HG03060 (cell line): Measurements from ENCODE around the gene TARP.

ENCODE experiments used
- ATAC-seq: cut with Tn5 transposase; IDR thresholded peaks from one replicate; pipeline ENCODE4 v1.9.1; 2021; ENCODE audit warnings: low read depth, moderate number of reproducible peaks; ENCODE audit not compliant: unreplicated experiment

The TARP gene

GRCh38 chr7:38273286-38273995 is at the start of gene TARP:
TSS of gene TARP (minus strand) at chr7:38273636.
- ATAC-seq, result no peak

GRCh38 chr7:38323156-38323555 is 49.7 kb upstream of the TARP start:
- ATAC-seq, result no peak

- ATAC-seq, result no peak
Observed at GRCh38 chr7:38322461-38322860, 49.0 kb upstream of the TARP start.

- no peak for ATAC-seq
Observed at GRCh38 chr7:38321967-38322366, 48.5 kb upstream of the TARP start.

- no peak for ATAC-seq
Observed at GRCh38 chr7:38321515-38321944, 48.1 kb upstream of the TARP start.

GRCh38 chr7:38321050-38321449 is 47.6 kb upstream of the TARP start:
- no peak for ATAC-seq

GRCh38 chr7:38319873-38320272 is 46.4 kb upstream of the TARP start:
- ATAC-seq, result no peak

GRCh38 chr7:38318803-38319416 is 45.5 kb upstream of the TARP start:
- no peak for ATAC-seq

GRCh38 chr7:38318241-38318640 is 44.8 kb upstream of the TARP start:
- no peak for ATAC-seq

GRCh38 chr7:38317515-38317914 is 44.1 kb upstream of the TARP start:
- no peak for ATAC-seq

- ATAC-seq, result no peak
Observed at GRCh38 chr7:38316733-38317360, 43.4 kb upstream of the TARP start.

- ATAC-seq, result no peak
Observed at GRCh38 chr7:38315410-38315809, 42.0 kb upstream of the TARP start.

GRCh38 chr7:38312821-38313220 is 39.4 kb upstream of the TARP start:
- no peak for ATAC-seq

- ATAC-seq, result no peak
Observed at GRCh38 chr7:38311329-38311937, 38.0 kb upstream of the TARP start.

- ATAC-seq, result no peak
Observed at GRCh38 chr7:38310591-38311101, 37.2 kb upstream of the TARP start.

- ATAC-seq, result no peak
Observed at GRCh38 chr7:38309555-38309954, 36.1 kb upstream of the TARP start.

GRCh38 chr7:38308140-38308539 is 34.7 kb upstream of the TARP start:
- ATAC-seq, result no peak

GRCh38 chr7:38307640-38308039 is 34.2 kb upstream of the TARP start:
- no peak for ATAC-seq

GRCh38 chr7:38306914-38307313 is 33.5 kb upstream of the TARP start:
- ATAC-seq, result no peak

GRCh38 chr7:38306171-38306570 is 32.7 kb upstream of the TARP start:
- ATAC-seq, result no peak

- ATAC-seq, result no peak
Observed at GRCh38 chr7:38303866-38304265, 30.4 kb upstream of the TARP start.
